ENCODE measurements around the gene CPSF3.

GRCh38 chr2:9461079-9461478 is 37.6 kb downstream of the CPSF3 start:
- TF ChIP-seq CTCF (IDR thresholded peaks at IDR 0.05), result no peak
- TF ChIP-seq POLR2A (IDR thresholded peaks at IDR 0.05), result no peak
